ENCODE measurements around the gene CES5A.
"Not testable (repeated sequence)": the region's sequence is repeated elsewhere in the genome, so short reads cannot be mapped to it uniquely, and the experiment has no call there.

Gene CES5A

GRCh38 chr16:55872130-55872529 lies 3.0 kb downstream of the CES5A start:
- DNase-seq, result no peak

- DNase-seq, result no peak
Measured at GRCh38 chr16:55871411-55872038, 3.6 kb downstream of the CES5A start.

GRCh38 chr16:55868980-55869379 lies 6.2 kb downstream of the CES5A start:
- no peak for DNase-seq

- no peak for DNase-seq
Measured at GRCh38 chr16:55868137-55868536, 7.0 kb downstream of the CES5A start.

GRCh38 chr16:55861288-55861687 lies 13.9 kb downstream of the CES5A start:
- no peak for DNase-seq

- DNase-seq, result not testable (repeated sequence)
Measured at GRCh38 chr16:55857650-55858049, 17.5 kb downstream of the CES5A start.

GRCh38 chr16:55856950-55857349 lies 18.2 kb downstream of the CES5A start:
- no peak for DNase-seq

GRCh38 chr16:55853114-55853513 lies 22.1 kb downstream of the CES5A start:
- peak; percentile 63 for DNase-seq

- DNase-seq, result no peak
Measured at GRCh38 chr16:55849536-55849935, 25.6 kb downstream of the CES5A start.

- no peak for DNase-seq
Measured at GRCh38 chr16:55846598-55847346, 28.4 kb downstream of the CES5A start.

GRCh38 chr16:55843105-55843395 lies 32.1 kb downstream of the CES5A start:
- DNase-seq, result no peak

GRCh38 chr16:55842369-55843104 lies 32.6 kb downstream of the CES5A start:
- peak; percentile 28 for DNase-seq

GRCh38 chr16:55839115-55839514 lies 36.1 kb downstream of the CES5A start:
- peak; percentile 98 for DNase-seq

- DNase-seq, result peak; percentile 33
Measured at GRCh38 chr16:55836158-55836611, 39.0 kb downstream of the CES5A start.

GRCh38 chr16:55835581-55835980 lies 39.6 kb downstream of the CES5A start:
- DNase-seq, result peak; percentile 88

GRCh38 chr16:55835173-55835572 lies 40.0 kb downstream of the CES5A start:
- DNase-seq, result not testable (repeated sequence)

- DNase-seq, result peak; percentile 97
Measured at GRCh38 chr16:55834049-55834448, 41.1 kb downstream of the CES5A start.

- DNase-seq, result peak; percentile 97
Measured at GRCh38 chr16:55832773-55833691, 42.1 kb downstream of the CES5A start, which contains the start of gene CES1. Gene CES1 (minus strand): TSS chr16:55833096. CDS start chr16:55833055, 41 bp downstream.

GRCh38 chr16:55832425-55832772 lies 42.8 kb downstream of the CES5A start:
- DNase-seq, result peak; percentile 16

GRCh38 chr16:55830658-55831294 lies 44.4 kb downstream of the CES5A start:
- DNase-seq, result no peak

GRCh38 chr16:55829232-55829631 lies 45.9 kb downstream of the CES5A start:
- not testable (repeated sequence) for DNase-seq

- DNase-seq, result no peak
Measured at GRCh38 chr16:55828680-55829079, 46.5 kb downstream of the CES5A start.

Measured in MV-4-11 (cell line).